ENCODE results near the gene MBOAT2.
"Not testable (repeated sequence)": the region's sequence is repeated elsewhere in the genome, so short reads cannot be mapped to it uniquely, and the experiment has no call there.

Gene MBOAT2

GRCh38 chr2:8938384-8938783 lies 65.1 kb downstream of the MBOAT2 start:
- DNase-seq: no peak

- DNase-seq: no peak
Measured at GRCh38 chr2:8935982-8936381, 67.5 kb downstream of the MBOAT2 start.

- no peak for DNase-seq
Measured at GRCh38 chr2:8934338-8934737, 69.1 kb downstream of the MBOAT2 start.

GRCh38 chr2:8932702-8933101 lies 70.8 kb downstream of the MBOAT2 start:
- DNase-seq: no peak

GRCh38 chr2:8930185-8930584 lies 73.3 kb downstream of the MBOAT2 start:
- DNase-seq: not testable (repeated sequence)

GRCh38 chr2:8929128-8929527 lies 74.4 kb downstream of the MBOAT2 start:
- no peak for DNase-seq

GRCh38 chr2:8927510-8928455 lies 75.7 kb downstream of the MBOAT2 start:
- no peak for DNase-seq

GRCh38 chr2:8926356-8926755 lies 77.1 kb downstream of the MBOAT2 start:
- DNase-seq: no peak

GRCh38 chr2:8925411-8925810 lies 78.1 kb downstream of the MBOAT2 start:
- no peak for DNase-seq

GRCh38 chr2:8923183-8923582 lies 80.3 kb downstream of the MBOAT2 start:
- DNase-seq: no peak

GRCh38 chr2:8922431-8922830 lies 81.1 kb downstream of the MBOAT2 start:
- DNase-seq: peak; percentile 21

GRCh38 chr2:8918412-8918811 lies 85.1 kb downstream of the MBOAT2 start:
- no peak for DNase-seq

GRCh38 chr2:8915941-8916340 lies 87.5 kb downstream of the MBOAT2 start:
- no peak for DNase-seq

GRCh38 chr2:8913767-8914166 lies 89.7 kb downstream of the MBOAT2 start:
- DNase-seq: not testable (repeated sequence)

- DNase-seq: no peak
Measured at GRCh38 chr2:8907764-8908288, 95.7 kb downstream of the MBOAT2 start.

- DNase-seq: not testable (repeated sequence)
Measured at GRCh38 chr2:8903924-8904323, 99.6 kb downstream of the MBOAT2 start.

- not testable (repeated sequence) for DNase-seq
Measured at GRCh38 chr2:8902757-8903156, 100.7 kb downstream of the MBOAT2 start.

- DNase-seq: not testable (repeated sequence)
Measured at GRCh38 chr2:8897206-8897605, 106.3 kb downstream of the MBOAT2 start.

- not testable (repeated sequence) for DNase-seq
Measured at GRCh38 chr2:8896671-8897070, 106.8 kb downstream of the MBOAT2 start.

GRCh38 chr2:8895087-8895912 lies 108.2 kb downstream of the MBOAT2 start:
- DNase-seq: not testable (repeated sequence)

GRCh38 chr2:8893978-8894820 lies 109.3 kb downstream of the MBOAT2 start:
- no peak for DNase-seq

- DNase-seq: no peak
Measured at GRCh38 chr2:8893474-8893873, 110.0 kb downstream of the MBOAT2 start.

GRCh38 chr2:8892111-8892510 lies 111.4 kb downstream of the MBOAT2 start:
- DNase-seq: no peak

All from kidney glomerular epithelial cell (primary cell).